H1 (cell line): Measurements from ENCODE around the gene AATK. TPM values are rescaled to one million over a fixed set of nuclear protein-coding genes. Genes with fewer than 3 reads are reported as not detected.

Source experiments
- JUN ChIP-seq: IDR thresholded peaks from 2 replicates; pipeline ENCODE4 v1.6.1; 2011; ENCODE audit warnings: low read depth, mild to moderate bottlenecking, improper control_type of control experiment, low read length
- JUND ChIP-seq: IDR thresholded peaks from 2 replicates; pipeline ENCODE4 v1.6.1; 2011; ENCODE audit warnings: mild to moderate bottlenecking, improper control_type of control experiment, low read length
- RBBP5 ChIP-seq: IDR thresholded peaks from 2 replicates; pipeline ENCODE4 v1.7.1; 2012; ENCODE audit warnings: low read depth, mild to moderate bottlenecking, inconsistent platforms, low read length, moderate library complexity, borderline replicate concordance
- TAF1 ChIP-seq: IDR thresholded peaks from 2 replicates; pipeline ENCODE4 v1.6.1; 2011; ENCODE audit warnings: mild to moderate bottlenecking, low read depth, low read length
- TBP ChIP-seq: IDR thresholded peaks from 2 replicates; pipeline ENCODE4 v1.6.1; 2011; ENCODE audit warnings: low read depth, low read length, improper control_type of control experiment
- TEAD4 ChIP-seq: IDR thresholded peaks from 2 replicates; pipeline ENCODE4 v1.6.1; 2012; ENCODE audit warnings: low read depth, low read length, inconsistent platforms, mixed read lengths
- polyA plus RNA-seq, 7 experiments: library from polyadenylated mRNA; depleted of rRNA in 3 of 7; stranded (reverse) in 5 of 7; unstranded in 2 of 7; fragments of >200 nt in 5 of 7; fragments of 200-250 nt in 2 of 7; gene quantifications; 1 replicate in 5 of 7; 2 replicates in 1 of 7; 4 replicates in 1 of 7; pipeline versions ENCODE4 v1.2.1 to v1.2.3, GENCODE V29; 2011 to 2013; ENCODE audit warnings: missing spikeins in 2 of 7, mixed read lengths in 2 of 7
- total RNA-seq: library from RNA; stranded (reverse); fragmentation: NEBNext Ultra II Directional; extraction: Animal tissue kit (Norgen Biotek cat#: 25700); gene quantifications from 2 replicates; pipeline ENCODE4 v1.2.1, GENCODE V29; 2021

AATK gene
- total and polyA plus RNA-seq, 2 of the 8 experiments (the other 6 are each of a cell fraction or from before 2014, with no cell fraction given) = 1.7 to 3.5 TPM

GRCh38 chr17:81160747-81161453 lies 5.1 kb downstream of the AATK start (continued):
- TF ChIP-seq TBP = no peak
- TF ChIP-seq RBBP5 = no peak
- TF ChIP-seq JUN = no peak
- no peak for TF ChIP-seq TEAD4
- no peak for TF ChIP-seq JUND
- no peak for TF ChIP-seq TAF1
